Caco-2 (cell line): ENCODE results near the gene KLRD1. TPM values are rescaled to one million over a fixed set of nuclear protein-coding genes. Genes with fewer than 3 reads are reported as not detected.
A peak's percentile ranks its signal among the peaks of the same experiment; 100 is the strongest.

Source experiments
- BruUV-seq: library from RNA; stranded (reverse); fragments of 400-500 nt; replicated peaks from 2 replicates; lab custom pipeline; 2021; lab: Mats Ljungman, UMichigan
- CTCF ChIA-PET: fragments of 300-600 bp; sonication (Branson Sonifier 250); formaldehyde crosslinking; loops from one replicate; lab custom pipeline; 2022; ENCODE audit warnings: antibody characterized with exemption; lab: Charles Lee
- POLR2A ChIA-PET: fragments of 300-600 bp; sonication (Branson Sonifier 250); formaldehyde crosslinking; loops from one replicate; lab custom pipeline; 2022; ENCODE audit warnings: antibody characterized with exemption; lab: Charles Lee
- DNase-seq, 2 experiments: peaks; one replicate each; pipeline versions ENCODE4 v3.0.0 to v3.0.0-alpha.2; 2020 to 2022
- H3K27me3 ChIP-seq: replicated peaks from 2 replicates; pipeline ENCODE4 v1.6.0; 2011; ENCODE audit warnings: low read length; ENCODE audit not compliant: control insufficient read depth, insufficient read depth
- H3K36me3 ChIP-seq: 2 replicates; pipeline ENCODE4 v1.5.1; 2011; ENCODE audit warnings: low read length; ENCODE audit not compliant: control insufficient read depth, insufficient read depth
- H3K4me1 ChIP-seq: fragments of 250-450 bp; sonication (Bioruptor Pico); 2 replicates; pipeline ENCODE4 v1.5.1; 2020; ENCODE audit warnings: mild to moderate bottlenecking
- H3K4me3 ChIP-seq: 2 replicates; pipeline ENCODE4 v1.5.1; 2011; ENCODE audit warnings: low read depth, mild to moderate bottlenecking, control low read depth, low read length
- H3K9me3 ChIP-seq: fragments of 250-450 bp; sonication (Bioruptor Pico); 2 replicates; pipeline ENCODE4 v1.5.1; 2020; ENCODE audit warnings: mild to moderate bottlenecking, moderate library complexity
- H3K27ac Mint-ChIP-seq: one replicate; pipeline ENCODE4 v1.8.0; 2022; ENCODE audit warnings: mixed read lengths; ENCODE audit not compliant: unreplicated experiment
- H3K27me3 Mint-ChIP-seq: one replicate; pipeline ENCODE4 v1.8.0; 2022; ENCODE audit warnings: mixed read lengths; ENCODE audit not compliant: insufficient read depth, unreplicated experiment
- H3K36me3 Mint-ChIP-seq: one replicate; pipeline ENCODE4 v1.8.0; 2022; ENCODE audit warnings: mild to moderate bottlenecking, mixed read lengths; ENCODE audit not compliant: insufficient read depth, unreplicated experiment
- H3K4me1 Mint-ChIP-seq: one replicate; pipeline ENCODE4 v1.8.0; 2022; ENCODE audit warnings: low read depth, mixed read lengths; ENCODE audit not compliant: unreplicated experiment
- H3K4me3 Mint-ChIP-seq: one replicate; pipeline ENCODE4 v1.8.0; 2022; ENCODE audit warnings: mild to moderate bottlenecking, moderate library complexity, mixed read lengths; ENCODE audit not compliant: unreplicated experiment
- H3K9me3 Mint-ChIP-seq: one replicate; pipeline ENCODE4 v1.8.0; 2022; ENCODE audit warnings: mixed read lengths; ENCODE audit not compliant: unreplicated experiment
- CTCF ChIP-seq, 2 experiments: fragments of 200-600 bp in 1 of 2; IDR thresholded peaks; 1 replicate in 1 of 2; 2 replicates in 1 of 2; pipeline versions ENCODE4 v1.5.1 to v1.8.0; 2011 to 2022; ENCODE audit warnings: antibody characterized with exemption in 1 of 2, control low read depth in 1 of 2, inconsistent platforms in 1 of 2, low read depth in 1 of 2, low read length in 1 of 2, mild to moderate bottlenecking in 1 of 2, moderate library complexity in 1 of 2; ENCODE audit not compliant: insufficient read depth in 1 of 2, severe bottlenecking in 1 of 2, unreplicated experiment in 1 of 2
- intact Hi-C: fragments of 100-400 bp; cut with micrococcal nuclease; formaldehyde crosslinking; loops from one replicate; pipeline ENCODE4 v1.10.0; 2022; ENCODE audit not compliant: unreplicated experiment
- total RNA-seq: library from RNA; stranded (reverse); gene quantifications from 2 replicates; pipeline ENCODE4 v1.2.3, GENCODE V29; 2022

Gene KLRD1
- total RNA-seq, 1 experiment from 2014 or later, result 0.05 TPM

GRCh38 chr12:10358969-10359368, 51.3 kb downstream of the KLRD1 start:
- ChIA-PET CTCF (no interaction called here), POLR2A (no interaction called here)
- Mint-ChIP-seq H3K36me3 (no peaks in the 10 kb centered on the region), H3K9me3 (peaks cover 10% of the 10 kb centered on the region), H3K27ac (no peak overlapping the region), H3K4me1 (peaks cover 13% of the 10 kb centered on the region), H3K4me3 (no peak overlapping the region), H3K27me3 (no peaks in the 10 kb centered on the region)
- Histone ChIP-seq H3K4me1 (peaks cover 31% of the 10 kb centered on the region), H3K27me3 (no peaks in the 10 kb centered on the region), H3K36me3 (no peaks in the 10 kb centered on the region), H3K9me3 (0 out of 2 replicates have a peak, but pooled peaks cover 3% of the 10 kb centered on the region), H3K4me3 (no peak overlapping the region)
- intact Hi-C loops, result no loop called here
- TF ChIP-seq CTCF (IDR thresholded peaks at IDR 0.05; ENCODE audit: insufficient read depth in 1 of 2, low read depth in 1 of 2, low read length in 1 of 2, severe bottlenecking in 1 of 2, unreplicated experiment in 1 of 2), result no peak
- no TSS peak for BruUV-seq
- DNase-seq, result no peak

- POLR2A ChIA-PET, result no interaction called here
These were observed 53.4 kb downstream of the KLRD1 start for GRCh38 chr12:10361084-10361483.

GRCh38 chr12:10361622-10362021, 54.0 kb downstream of the KLRD1 start:
- Mint-ChIP-seq H3K9me3 (peaks cover 10% of the 10 kb centered on the region), H3K27ac (peak overlapping the region; percentile 68), H3K4me3 (no peak overlapping the region), H3K27me3 (no peaks in the 10 kb centered on the region), H3K36me3 (no peaks in the 10 kb centered on the region), H3K4me1 (peaks cover 13% of the 10 kb centered on the region)
- POLR2A ChIA-PET, result no interaction called here
- peaks cover 50% of the 10 kb centered on the region for H3K4me1 ChIP-seq
- H3K36me3 ChIP-seq, result no peaks in the 10 kb centered on the region
- intact Hi-C loops, result loop anchor here (1.0 to 10.0 kb wide), 2 partner anchors 11 to 127 kb away; no protein-coding TSS in a partner anchor
- CTCF ChIA-PET, result no interaction called here
- no peaks in the 10 kb centered on the region for H3K27me3 ChIP-seq
- no peak for TF ChIP-seq CTCF (IDR thresholded peaks at IDR 0.05; ENCODE audit: insufficient read depth in 1 of 2, low read depth in 1 of 2, low read length in 1 of 2, severe bottlenecking in 1 of 2, unreplicated experiment in 1 of 2)
- no peak for DNase-seq
- no TSS peak for BruUV-seq
- H3K9me3 ChIP-seq, result 0 out of 2 replicates have a peak, but pooled peaks cover 3% of the 10 kb centered on the region
- H3K4me3 ChIP-seq, result no peak overlapping the region

More at GRCh38 chr12:10361084-10361483, 53.4 kb downstream of the KLRD1 start:
- peaks cover 45% of the 10 kb centered on the region for H3K4me1 ChIP-seq
- intact Hi-C loops, result loop anchor here (1.0 to 10.0 kb wide), 2 partner anchors 11 to 126 kb away; no protein-coding TSS in a partner anchor
- Mint-ChIP-seq H3K4me3 (no peak overlapping the region), H3K27me3 (no peaks in the 10 kb centered on the region), H3K27ac (peak overlapping the region; percentile 68), H3K9me3 (peaks cover 10% of the 10 kb centered on the region), H3K36me3 (no peaks in the 10 kb centered on the region), H3K4me1 (peaks cover 13% of the 10 kb centered on the region)
- H3K4me3 ChIP-seq, result no peak overlapping the region
- 0 out of 2 replicates have a peak, but pooled peaks cover 3% of the 10 kb centered on the region for H3K9me3 ChIP-seq
- DNase-seq, result no peak
- no peak for TF ChIP-seq CTCF (IDR thresholded peaks at IDR 0.05; ENCODE audit: insufficient read depth in 1 of 2, low read depth in 1 of 2, low read length in 1 of 2, severe bottlenecking in 1 of 2, unreplicated experiment in 1 of 2)
- H3K27me3 ChIP-seq, result no peaks in the 10 kb centered on the region
- BruUV-seq, result no TSS peak
- CTCF ChIA-PET, result no interaction called here
- no peaks in the 10 kb centered on the region for H3K36me3 ChIP-seq
